ENCODE measurements around the gene ADAMTSL2.
"Not testable (repeated sequence)": the region's sequence is repeated elsewhere in the genome, so short reads cannot be mapped to it uniquely, and the experiment has no call there.

The ADAMTSL2 gene

DNA sequence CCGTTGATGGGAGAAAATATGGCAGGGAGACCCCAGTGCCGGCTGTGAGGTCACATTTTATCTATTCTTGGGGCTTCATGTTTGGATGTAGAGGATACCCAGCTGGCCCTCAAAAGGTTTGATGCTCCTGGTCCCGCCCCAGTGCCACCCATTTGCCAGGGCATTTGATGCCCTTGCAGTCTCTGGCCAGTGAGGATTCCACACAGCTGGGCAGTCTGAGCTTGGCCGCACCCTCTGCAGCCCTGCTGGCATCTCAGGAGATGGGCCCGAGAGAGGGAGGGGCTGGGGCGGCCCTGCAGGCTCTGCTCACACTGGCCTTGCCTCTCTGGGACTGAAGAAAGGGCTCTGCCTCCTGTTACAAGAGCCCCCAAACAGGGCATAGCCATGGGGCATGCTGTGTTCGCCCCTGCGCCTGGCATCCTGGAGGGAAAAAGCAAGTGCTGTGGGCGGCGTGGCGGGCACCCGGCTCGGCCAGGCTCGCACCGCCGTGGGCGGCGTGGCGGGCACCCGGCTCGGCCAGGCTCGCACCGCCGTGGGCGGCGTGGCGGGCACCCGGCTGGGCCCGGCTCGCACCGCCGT, 27.6 kb downstream of the ADAMTSL2 start:
- peaks cover 8% of the 10 kb centered on the region for H3K27me3 ChIP-seq (ENCODE audit: control insufficient read depth, low read length)
- peaks cover 27% of the 10 kb centered on the region for H3K4me1 ChIP-seq (ENCODE audit: control insufficient read depth, low read length)
- H3K36me3 ChIP-seq (ENCODE audit: control insufficient read depth, low read length), result no peaks in the 10 kb centered on the region
- no peak overlapping the region for H3K4me3 ChIP-seq (ENCODE audit: low read length)
- no peak for TF ChIP-seq EZH2phosphoT487 (IDR thresholded peaks at IDR 0.05; ENCODE audit: borderline replicate concordance, low read length)
- TF ChIP-seq, protein P1, sequence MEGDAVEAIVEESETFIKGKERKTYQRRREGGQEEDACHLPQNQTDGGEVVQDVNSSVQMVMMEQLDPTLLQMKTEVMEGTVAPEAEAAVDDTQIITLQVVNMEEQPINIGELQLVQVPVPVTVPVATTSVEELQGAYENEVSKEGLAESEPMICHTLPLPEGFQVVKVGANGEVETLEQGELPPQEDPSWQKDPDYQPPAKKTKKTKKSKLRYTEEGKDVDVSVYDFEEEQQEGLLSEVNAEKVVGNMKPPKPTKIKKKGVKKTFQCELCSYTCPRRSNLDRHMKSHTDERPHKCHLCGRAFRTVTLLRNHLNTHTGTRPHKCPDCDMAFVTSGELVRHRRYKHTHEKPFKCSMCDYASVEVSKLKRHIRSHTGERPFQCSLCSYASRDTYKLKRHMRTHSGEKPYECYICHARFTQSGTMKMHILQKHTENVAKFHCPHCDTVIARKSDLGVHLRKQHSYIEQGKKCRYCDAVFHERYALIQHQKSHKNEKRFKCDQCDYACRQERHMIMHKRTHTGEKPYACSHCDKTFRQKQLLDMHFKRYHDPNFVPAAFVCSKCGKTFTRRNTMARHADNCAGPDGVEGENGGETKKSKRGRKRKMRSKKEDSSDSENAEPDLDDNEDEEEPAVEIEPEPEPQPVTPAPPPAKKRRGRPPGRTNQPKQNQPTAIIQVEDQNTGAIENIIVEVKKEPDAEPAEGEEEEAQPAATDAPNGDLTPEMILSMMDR (IDR thresholded peaks at IDR 0.05; ENCODE audit: low read depth, low read length, poor library complexity, severe bottlenecking), result no peak
- no peaks in the 10 kb centered on the region for H3K9me3 ChIP-seq (ENCODE audit: control insufficient read depth, insufficient read depth, low read length)
- H4K20me1 ChIP-seq (ENCODE audit: control insufficient read depth, insufficient read depth, low read depth, low read length), result no peaks in the 10 kb centered on the region
- H3K79me2 ChIP-seq (ENCODE audit: control insufficient read depth, low read length), result no peaks in the 10 kb centered on the region
- no peak overlapping the region for H3K4me2 ChIP-seq (ENCODE audit: low read length)
- H3F3A ChIP-seq (ENCODE audit: control insufficient read depth, insufficient read depth), result no peaks in the 10 kb centered on the region
- H3K27ac ChIP-seq (ENCODE audit: low read depth, low read length), result no peak overlapping the region
- no peaks in the 10 kb centered on the region for H3K9me2 ChIP-seq (replicated peaks; ENCODE audit: control insufficient read depth, low read length)

- Histone ChIP-seq H3K4me2 (ENCODE audit: low read length) (no peak overlapping the region), H3K36me3 (ENCODE audit: control insufficient read depth, low read length) (no peaks in the 10 kb centered on the region), H3K27me3 (ENCODE audit: control insufficient read depth, low read length) (peaks cover 8% of the 10 kb centered on the region), H3K9me2 (replicated peaks; ENCODE audit: control insufficient read depth, low read length) (no peaks in the 10 kb centered on the region), H3K79me2 (ENCODE audit: control insufficient read depth, low read length) (no peaks in the 10 kb centered on the region), H4K20me1 (ENCODE audit: control insufficient read depth, insufficient read depth, low read depth, low read length) (no peaks in the 10 kb centered on the region), H3F3A (ENCODE audit: control insufficient read depth, insufficient read depth) (no peaks in the 10 kb centered on the region), H3K4me1 (ENCODE audit: control insufficient read depth, low read length) (peaks cover 20% of the 10 kb centered on the region), H3K4me3 (ENCODE audit: low read length) (no peak overlapping the region), H3K27ac (ENCODE audit: low read depth, low read length) (no peak overlapping the region), H3K9me3 (ENCODE audit: control insufficient read depth, insufficient read depth, low read length) (no peaks in the 10 kb centered on the region)
- TF ChIP-seq, protein P1 (IDR thresholded peaks at IDR 0.05; ENCODE audit: low read depth, low read length, poor library complexity, severe bottlenecking), result no peak
- TF ChIP-seq EZH2phosphoT487 (IDR thresholded peaks at IDR 0.05; ENCODE audit: borderline replicate concordance, low read length), result no peak
Measured at GRCh38 chr9:133562611-133563290, 28.2 kb downstream of the ADAMTSL2 start.

- no peak overlapping the region for H3K4me3 ChIP-seq (ENCODE audit: low read length)
- H3K36me3 ChIP-seq (ENCODE audit: control insufficient read depth, low read length), result no peaks in the 10 kb centered on the region
- no peaks in the 10 kb centered on the region for H4K20me1 ChIP-seq (ENCODE audit: control insufficient read depth, insufficient read depth, low read depth, low read length)
- H3K79me2 ChIP-seq (ENCODE audit: control insufficient read depth, low read length), result no peaks in the 10 kb centered on the region
- no peaks in the 10 kb centered on the region for H3K9me2 ChIP-seq (replicated peaks; ENCODE audit: control insufficient read depth, low read length)
- no peaks in the 10 kb centered on the region for H3K9me3 ChIP-seq (ENCODE audit: control insufficient read depth, insufficient read depth, low read length)
- no peaks in the 10 kb centered on the region for H3F3A ChIP-seq (ENCODE audit: control insufficient read depth, insufficient read depth)
- H3K27ac ChIP-seq (ENCODE audit: low read depth, low read length), result no peak overlapping the region
- H3K27me3 ChIP-seq (ENCODE audit: control insufficient read depth, low read length), result peaks cover 6% of the 10 kb centered on the region
- TF ChIP-seq EZH2phosphoT487 (IDR thresholded peaks at IDR 0.05; ENCODE audit: borderline replicate concordance, low read length), result no peak
- TF ChIP-seq, protein P1 (IDR thresholded peaks at IDR 0.05; ENCODE audit: low read depth, low read length, poor library complexity, severe bottlenecking), result no peak
- peaks cover 14% of the 10 kb centered on the region for H3K4me1 ChIP-seq (ENCODE audit: control insufficient read depth, low read length)
- H3K4me2 ChIP-seq (ENCODE audit: low read length), result no peak overlapping the region
Measured at GRCh38 chr9:133563291-133563796, 28.8 kb downstream of the ADAMTSL2 start.

GRCh38 chr9:133563814-133564213, 29.3 kb downstream of the ADAMTSL2 start:
- not testable (repeated sequence) for H3K4me1 ChIP-seq (ENCODE audit: control insufficient read depth, low read length); H3F3A ChIP-seq (ENCODE audit: control insufficient read depth, insufficient read depth); H3K36me3 ChIP-seq (ENCODE audit: control insufficient read depth, low read length); H3K9me2 ChIP-seq (replicated peaks; ENCODE audit: control insufficient read depth, low read length); H3K9me3 ChIP-seq (ENCODE audit: control insufficient read depth, insufficient read depth, low read length); H3K4me2 ChIP-seq (ENCODE audit: low read length); H4K20me1 ChIP-seq (ENCODE audit: control insufficient read depth, insufficient read depth, low read depth, low read length); H3K27me3 ChIP-seq (ENCODE audit: control insufficient read depth, low read length); H3K27ac ChIP-seq (ENCODE audit: low read depth, low read length); H3K79me2 ChIP-seq (ENCODE audit: control insufficient read depth, low read length); H3K4me3 ChIP-seq (ENCODE audit: low read length)

Measured in DOHH2 (cell line).